NCI-H82 treated with DMSO at 0.1 percent for 48 hours (cell line): ENCODE data around the gene NLRX1.
"Not testable (repeated sequence)": the region's sequence is repeated elsewhere in the genome, so short reads cannot be mapped to it uniquely, and the experiment has no call there.

Source experiments
- DNase-seq: peaks from one replicate; lab custom pipeline; 2025; ENCODE audit not compliant: unreplicated experiment; lab: John Stamatoyannopoulos, UW

The NLRX1 gene

GRCh38 chr11:119153049-119153818, 15.3 kb upstream of the NLRX1 start:
- DNase-seq, result no peak

- no peak for DNase-seq
These were observed 14.3 kb upstream of the NLRX1 start for GRCh38 chr11:119154178-119154577.

- no peak for DNase-seq
These were observed 12.6 kb upstream of the NLRX1 start for GRCh38 chr11:119155733-119156492.

- no peak for DNase-seq
These were observed 12.0 kb upstream of the NLRX1 start for GRCh38 chr11:119156496-119156895.

- peak; percentile 81 for DNase-seq
These were observed 11.5 kb upstream of the NLRX1 start for GRCh38 chr11:119157063-119157462.

- no peak for DNase-seq
These were observed 10.1 kb upstream of the NLRX1 start for GRCh38 chr11:119158467-119158866.

- no peak for DNase-seq
These were observed 8.4 kb upstream of the NLRX1 start for GRCh38 chr11:119160151-119160550.

GRCh38 chr11:119161871-119162270, 6.7 kb upstream of the NLRX1 start:
- no peak for DNase-seq

- DNase-seq, result no peak
These were observed 2.0 kb upstream of the NLRX1 start for GRCh38 chr11:119166368-119167076.

- DNase-seq, result not testable (repeated sequence)
These were observed 1.5 kb upstream of the NLRX1 start for GRCh38 chr11:119167077-119167458.

GRCh38 chr11:119167933-119168332, 592 bp upstream of the NLRX1 start:
- DNase-seq, result no peak

- DNase-seq, result no peak
These were observed 776 bp downstream of the NLRX1 start for GRCh38 chr11:119169282-119169719.

- DNase-seq, result no peak
These were observed 4.0 kb downstream of the NLRX1 start for GRCh38 chr11:119172513-119172912.

GRCh38 chr11:119173453-119173852, 4.9 kb downstream of the NLRX1 start:
- DNase-seq, result no peak

GRCh38 chr11:119175493-119176077, 7.1 kb downstream of the NLRX1 start:
- DNase-seq, result peak; percentile 75

GRCh38 chr11:119178166-119178680, 9.7 kb downstream of the NLRX1 start:
- no peak for DNase-seq

- no peak for DNase-seq
These were observed 10.8 kb downstream of the NLRX1 start for GRCh38 chr11:119179342-119179741.

GRCh38 chr11:119179983-119180382, 11.5 kb downstream of the NLRX1 start:
- DNase-seq, result no peak

GRCh38 chr11:119180729-119181676, 12.5 kb downstream of the NLRX1 start:
- DNase-seq, result no peak
